GM19372 (cell line): ENCODE results near the gene SLC35A3.
A peak's percentile ranks its signal among the peaks of the same experiment; 100 is the strongest.

Experiments used
- ATAC-seq: cut with Tn5 transposase; IDR thresholded peaks from one replicate; pipeline ENCODE4 v1.9.1; 2021; ENCODE audit warnings: mild to moderate bottlenecking, low read depth, moderate library complexity; ENCODE audit not compliant: unreplicated experiment

The SLC35A3 gene

GRCh38 chr1:100073531-100073930, 103.7 kb downstream of the SLC35A3 start:
- ATAC-seq = no peak

DNA sequence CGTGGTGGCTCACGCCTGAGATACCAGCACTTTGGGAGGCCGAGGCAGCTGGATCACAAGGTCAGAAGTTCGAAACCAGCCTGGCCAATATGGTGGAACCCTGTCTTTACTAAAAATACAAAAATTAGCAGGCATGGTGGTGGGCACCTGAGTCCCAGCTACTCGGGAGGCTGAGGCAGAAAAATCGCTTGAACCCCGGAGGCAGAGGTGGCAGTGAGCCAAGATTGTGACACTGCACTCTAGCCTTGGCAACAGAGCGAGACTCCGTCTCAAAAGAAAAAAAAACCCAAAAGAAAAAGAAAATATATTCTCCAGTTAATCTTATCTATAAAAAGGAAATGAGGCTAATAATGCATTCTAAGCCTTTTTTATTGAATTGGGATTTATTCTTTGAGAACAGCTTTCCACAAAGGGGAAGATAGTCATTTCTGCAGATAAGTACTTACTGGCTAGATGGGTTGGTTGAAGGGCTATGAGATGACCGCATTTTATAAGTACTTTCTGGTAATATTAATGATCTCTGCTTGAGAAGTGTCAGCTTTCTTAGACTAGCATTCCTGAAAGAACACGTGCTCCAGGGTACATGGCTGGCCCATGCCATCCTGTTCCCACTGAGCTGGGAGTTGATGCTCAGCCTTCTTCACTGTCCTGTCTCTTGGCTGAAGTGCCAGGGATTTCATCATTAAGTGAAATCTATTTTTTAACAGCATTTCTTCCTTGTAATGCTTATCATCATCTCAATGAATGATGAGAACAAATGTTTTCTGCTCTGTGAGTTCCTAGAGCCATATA, 105.0 kb downstream of the SLC35A3 start:
- ATAC-seq = no peak

DNA sequence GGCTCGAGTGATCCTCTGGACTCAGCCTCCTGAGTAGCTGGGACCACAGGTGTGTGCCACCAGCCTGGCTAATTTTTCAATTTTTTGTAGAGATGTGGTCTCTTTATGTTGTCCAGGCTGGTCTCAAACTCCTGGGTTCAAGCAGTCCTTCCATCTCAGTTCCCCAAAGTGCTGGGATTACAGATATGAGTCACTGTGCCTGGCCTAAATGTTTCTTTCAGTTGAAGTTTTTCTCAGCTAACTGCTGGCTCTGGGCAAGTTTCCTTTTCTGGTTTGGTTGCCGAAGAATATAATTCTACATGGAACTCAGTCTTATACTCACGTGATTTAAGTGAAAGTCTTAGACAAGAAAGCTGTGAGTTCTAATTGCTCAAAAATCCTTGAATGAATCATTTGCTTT, 106.0 kb downstream of the SLC35A3 start:
- ATAC-seq = peak; percentile 40

GRCh38 chr1:100076319-100076718, 106.5 kb downstream of the SLC35A3 start:
- no peak for ATAC-seq

- ATAC-seq = peak; percentile 65
Observed at GRCh38 chr1:100076744-100077143, 106.9 kb downstream of the SLC35A3 start.

DNA sequence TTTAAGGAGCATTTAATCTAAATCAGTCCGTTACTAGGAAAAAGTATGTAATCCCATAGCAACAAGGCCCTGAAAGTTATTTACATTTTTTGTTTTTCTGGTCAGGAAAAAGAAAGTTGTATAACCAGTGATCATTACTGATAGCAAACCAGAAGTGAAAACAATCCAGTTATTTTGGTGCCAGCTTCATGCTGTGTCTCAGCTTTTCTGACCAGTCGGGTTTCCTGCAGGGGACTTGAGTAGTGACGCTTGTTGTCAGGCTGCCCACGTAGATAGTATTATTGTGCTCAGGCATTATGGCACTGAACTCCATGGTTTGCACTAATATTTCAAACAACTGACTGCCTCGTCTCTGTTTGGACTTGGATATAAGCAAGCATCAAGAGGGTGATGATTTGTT, 107.7 kb downstream of the SLC35A3 start:
- ATAC-seq = no peak

GRCh38 chr1:100080331-100080730, 110.5 kb downstream of the SLC35A3 start:
- no peak for ATAC-seq
